KMS-11 (cell line): ENCODE results near the gene BATF2.

ENCODE experiments used
- H2AFZ ChIP-seq: fragments of 200-600 bp; sonication (generic); 2 replicates; pipeline ENCODE4 v1.6.1; 2016; ENCODE audit warnings: antibody characterized with exemption, mixed run types, low read depth
- H3K27ac ChIP-seq: fragments of 200-600 bp; sonication (generic); 2 replicates; pipeline ENCODE4 v1.6.1; 2016; ENCODE audit warnings: mild to moderate bottlenecking, mixed run types
- H3K27me3 ChIP-seq: fragments of 200-600 bp; sonication (generic); 2 replicates; pipeline ENCODE4 v1.6.1; 2017; ENCODE audit warnings: mild to moderate bottlenecking, low read depth, mixed run types, moderate library complexity; ENCODE audit not compliant: insufficient read depth
- H3K36me3 ChIP-seq: fragments of 200-600 bp; sonication (generic); 2 replicates; pipeline ENCODE4 v1.6.1; 2017; ENCODE audit warnings: mild to moderate bottlenecking, mixed run types; ENCODE audit not compliant: insufficient read depth
- H3K4me1 ChIP-seq: fragments of 200-600 bp; sonication (generic); 2 replicates; pipeline ENCODE4 v1.6.1; 2016; ENCODE audit warnings: mild to moderate bottlenecking, low read depth, mixed run types; ENCODE audit not compliant: poor library complexity, severe bottlenecking
- H3K4me2 ChIP-seq: fragments of 200-600 bp; sonication (generic); 2 replicates; pipeline ENCODE4 v1.7.0; 2016; ENCODE audit warnings: mild to moderate bottlenecking, mixed run types
- H3K4me3 ChIP-seq: fragments of 200-600 bp; sonication (generic); IDR thresholded peaks from 2 replicates; pipeline ENCODE4 v1.6.1; 2017; ENCODE audit warnings: low read depth, low read length, mixed read lengths; ENCODE audit not compliant: insufficient read depth
- H3K79me2 ChIP-seq: fragments of 200-600 bp; sonication (generic); 2 replicates; pipeline ENCODE4 v1.6.1; 2016; ENCODE audit warnings: low read depth, mixed run types; ENCODE audit not compliant: insufficient read depth
- H3K9ac ChIP-seq: fragments of 200-600 bp; sonication (generic); 2 replicates; pipeline ENCODE4 v1.6.1; 2016; ENCODE audit warnings: mild to moderate bottlenecking, mixed run types
- H4K20me1 ChIP-seq: fragments of 200-600 bp; sonication (generic); 2 replicates; pipeline ENCODE4 v1.6.1; 2016; ENCODE audit warnings: mild to moderate bottlenecking, mixed run types; ENCODE audit not compliant: insufficient read depth
- TF ChIP-seq, protein P1 (sequence below): fragments of 200-600 bp; sonication (generic); conservative IDR thresholded peaks from 2 replicates; pipeline ENCODE4 v1.6.1; 2017; ENCODE audit warnings: low read depth, mild to moderate bottlenecking, antibody characterized with exemption, low read length, moderate library complexity, mixed read lengths

The BATF2 gene

DNA sequence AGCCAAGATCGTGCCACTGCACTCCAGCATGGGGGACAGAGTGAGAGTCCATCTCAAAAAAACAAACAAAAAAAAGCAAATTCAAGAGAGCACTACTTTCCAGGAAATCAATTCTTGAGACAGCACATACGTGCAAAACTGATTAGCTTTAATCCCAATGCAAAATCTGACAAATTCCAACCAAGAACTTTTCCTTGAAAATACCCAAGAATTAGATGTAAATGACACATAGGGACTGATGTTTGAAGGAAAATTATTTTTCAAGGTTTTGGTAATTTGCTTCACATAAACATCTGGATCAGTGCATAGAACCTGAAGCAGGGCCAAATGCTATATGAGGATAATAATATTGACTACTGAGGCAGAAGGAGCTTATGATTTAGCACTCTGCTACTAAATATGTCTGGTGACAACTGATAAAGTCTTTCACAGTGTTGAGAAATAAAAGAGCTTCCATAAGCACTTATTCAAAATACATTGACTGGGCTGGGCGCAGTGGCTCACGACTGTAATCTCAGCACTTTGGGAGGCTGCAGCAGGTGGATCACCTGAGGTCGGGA is 33.6 kb downstream of the BATF2 start:
- Histone ChIP-seq H3K27ac (no peak overlapping the region), H3K9ac (no peak overlapping the region), H3K36me3 (no peaks in the 10 kb centered on the region), H3K4me1 (no peaks in the 10 kb centered on the region), H3K27me3 (no peaks in the 10 kb centered on the region), H2AFZ (no peak overlapping the region), H3K4me2 (no peak overlapping the region), H3K4me3 (no peak overlapping the region), H4K20me1 (no peaks in the 10 kb centered on the region), H3K79me2 (no peaks in the 10 kb centered on the region)
- TF ChIP-seq, protein P1, sequence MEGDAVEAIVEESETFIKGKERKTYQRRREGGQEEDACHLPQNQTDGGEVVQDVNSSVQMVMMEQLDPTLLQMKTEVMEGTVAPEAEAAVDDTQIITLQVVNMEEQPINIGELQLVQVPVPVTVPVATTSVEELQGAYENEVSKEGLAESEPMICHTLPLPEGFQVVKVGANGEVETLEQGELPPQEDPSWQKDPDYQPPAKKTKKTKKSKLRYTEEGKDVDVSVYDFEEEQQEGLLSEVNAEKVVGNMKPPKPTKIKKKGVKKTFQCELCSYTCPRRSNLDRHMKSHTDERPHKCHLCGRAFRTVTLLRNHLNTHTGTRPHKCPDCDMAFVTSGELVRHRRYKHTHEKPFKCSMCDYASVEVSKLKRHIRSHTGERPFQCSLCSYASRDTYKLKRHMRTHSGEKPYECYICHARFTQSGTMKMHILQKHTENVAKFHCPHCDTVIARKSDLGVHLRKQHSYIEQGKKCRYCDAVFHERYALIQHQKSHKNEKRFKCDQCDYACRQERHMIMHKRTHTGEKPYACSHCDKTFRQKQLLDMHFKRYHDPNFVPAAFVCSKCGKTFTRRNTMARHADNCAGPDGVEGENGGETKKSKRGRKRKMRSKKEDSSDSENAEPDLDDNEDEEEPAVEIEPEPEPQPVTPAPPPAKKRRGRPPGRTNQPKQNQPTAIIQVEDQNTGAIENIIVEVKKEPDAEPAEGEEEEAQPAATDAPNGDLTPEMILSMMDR, result no peak

DNA sequence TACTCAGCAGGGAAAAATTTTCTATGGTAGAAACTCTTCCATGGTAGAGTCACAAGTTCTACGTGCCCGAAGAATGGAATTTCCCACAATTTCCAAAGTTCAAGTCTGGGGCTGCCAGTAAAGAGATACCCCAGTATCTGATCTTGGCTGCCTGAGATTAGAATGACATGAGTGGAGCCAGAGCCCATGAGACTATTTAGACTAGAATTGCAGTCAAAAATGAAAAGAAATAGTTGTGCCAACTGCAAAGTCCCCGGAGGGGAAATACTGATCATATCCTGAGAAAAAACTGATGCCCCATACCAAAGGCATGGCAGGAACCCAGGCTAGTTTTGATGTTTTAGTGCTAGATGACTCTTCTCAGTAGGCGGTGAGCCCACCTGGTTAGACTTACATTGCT is 36.1 kb downstream of the BATF2 start:
- Histone ChIP-seq H3K9ac (no peak overlapping the region), H3K27me3 (no peaks in the 10 kb centered on the region), H3K4me2 (no peak overlapping the region), H4K20me1 (no peaks in the 10 kb centered on the region), H3K36me3 (no peaks in the 10 kb centered on the region), H2AFZ (no peak overlapping the region), H3K4me3 (no peak overlapping the region), H3K79me2 (no peaks in the 10 kb centered on the region), H3K27ac (no peak overlapping the region), H3K4me1 (no peaks in the 10 kb centered on the region)
- TF ChIP-seq, protein P1, result no peak

DNA sequence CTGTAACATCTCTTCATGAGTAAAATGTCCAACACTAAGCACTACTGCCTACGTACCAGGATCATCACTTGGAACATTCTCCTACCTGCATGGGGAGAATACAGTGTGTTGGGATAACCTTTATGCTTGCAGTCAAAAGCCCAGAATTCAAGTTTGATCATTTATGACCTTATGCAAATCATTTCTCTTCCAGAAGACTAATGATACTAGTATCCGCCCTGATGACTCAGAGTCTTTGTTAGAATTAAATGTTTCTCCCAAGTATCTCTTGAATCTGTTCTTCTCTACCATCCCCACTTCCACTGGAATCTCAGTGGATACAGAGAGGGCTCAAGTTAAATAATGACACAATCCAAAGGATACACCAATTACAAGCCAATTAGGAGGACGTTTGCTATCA is 37.3 kb downstream of the BATF2 start:
- Histone ChIP-seq H3K9ac (no peak overlapping the region), H3K27me3 (no peaks in the 10 kb centered on the region; the same call in 1 of the 2 replicates), H3K4me1 (no peaks in the 10 kb centered on the region), H3K4me3 (no peak overlapping the region), H2AFZ (no peak overlapping the region), H3K36me3 (no peaks in the 10 kb centered on the region), H4K20me1 (no peaks in the 10 kb centered on the region), H3K27ac (no peak overlapping the region), H3K79me2 (no peaks in the 10 kb centered on the region), H3K4me2 (no peak overlapping the region)
- TF ChIP-seq, protein P1, result no peak

DNA sequence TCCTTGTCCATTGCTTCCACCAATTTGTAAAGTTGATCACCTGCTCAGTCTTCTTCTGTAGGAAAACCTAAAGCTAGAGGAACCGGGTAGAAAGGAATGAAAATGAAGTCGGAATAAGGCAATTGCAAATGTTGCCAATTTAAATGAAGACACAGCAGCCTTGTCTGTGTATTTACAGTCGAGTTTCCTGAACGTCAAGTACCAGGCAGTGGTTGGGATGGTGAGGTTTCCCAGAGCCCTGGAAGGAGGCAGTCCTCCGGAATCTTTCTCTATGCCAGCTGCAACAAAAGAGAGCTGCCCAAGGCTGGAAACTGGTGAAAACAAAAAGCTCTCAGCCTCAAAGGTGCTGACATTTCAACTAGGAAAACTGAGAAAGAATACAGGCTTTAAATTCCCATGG is 42.6 kb downstream of the BATF2 start:
- H2AFZ ChIP-seq, result no peak overlapping the region
- TF ChIP-seq, protein P1, result no peak
- H3K27me3 ChIP-seq, result peaks cover 3% of the 10 kb centered on the region; the same call in 1 of the 2 replicates

More for the DNA sequence above, 42.6 kb downstream of the BATF2 start:
- Histone ChIP-seq H3K4me2 (no peak overlapping the region), H3K4me3 (no peak overlapping the region), H3K79me2 (no peaks in the 10 kb centered on the region), H3K36me3 (no peaks in the 10 kb centered on the region), H3K9ac (no peak overlapping the region), H4K20me1 (no peaks in the 10 kb centered on the region), H3K27ac (no peak overlapping the region), H3K4me1 (no peaks in the 10 kb centered on the region)
